Chondrocyte (in vitro differentiated cells): Measurements from ENCODE around the gene FRMD4A. TPM values are rescaled to one million over a fixed set of nuclear protein-coding genes. Genes with fewer than 3 reads are reported as not detected.

Experiments used
- DNase-seq: peaks from one replicate; pipeline ENCODE4 v3.0.0; 2021; ENCODE audit warnings: mixed read lengths, low spot score
- H3K27ac Mint-ChIP-seq: one replicate; pipeline ENCODE4 v1.8.0; 2021; ENCODE audit warnings: mild to moderate bottlenecking, moderate library complexity, mixed read lengths; ENCODE audit not compliant: unreplicated experiment
- H3K27me3 Mint-ChIP-seq: 2 replicates; pipeline ENCODE4 v1.8.0; 2021; ENCODE audit warnings: low read depth, mixed read lengths
- H3K36me3 Mint-ChIP-seq: 2 replicates; pipeline ENCODE4 v1.8.0; 2021; ENCODE audit warnings: low read depth, mixed read lengths
- H3K4me1 Mint-ChIP-seq: 2 replicates; pipeline ENCODE4 v1.8.0; 2021; ENCODE audit warnings: low read depth, mild to moderate bottlenecking, mixed read lengths
- H3K4me3 Mint-ChIP-seq: one replicate; pipeline ENCODE4 v1.8.0; 2021; ENCODE audit warnings: mild to moderate bottlenecking, moderate library complexity, mixed read lengths; ENCODE audit not compliant: unreplicated experiment
- H3K9me3 Mint-ChIP-seq: 2 replicates; pipeline ENCODE4 v1.8.0; 2021; ENCODE audit warnings: low read depth, mixed read lengths
- CTCF ChIP-seq: fragments of 200-600 bp; sonication (generic); IDR thresholded peaks from 2 replicates; pipeline ENCODE4 v1.5.0; 2021; ENCODE audit warnings: antibody characterized with exemption, mild to moderate bottlenecking, moderate library complexity
- total RNA-seq: library from RNA; stranded (reverse); gene quantifications from 3 replicates; pipeline ENCODE4 v1.2.1, GENCODE V29; 2021

FRMD4A gene
- total RNA-seq, 1 donor from 2014 or later, result 129 TPM

GRCh38 chr10:13913897-13914296 lies 416.8 kb downstream of the FRMD4A start:
- H3K36me3 Mint-ChIP-seq, result peaks cover 15% of the 10 kb centered on the region
- H3K27me3 Mint-ChIP-seq, result no peaks in the 10 kb centered on the region
- DNase-seq, result no peak
- H3K9me3 Mint-ChIP-seq, result peaks cover 4% of the 10 kb centered on the region
- H3K27ac Mint-ChIP-seq, result no peak overlapping the region
- no peak overlapping the region for H3K4me3 Mint-ChIP-seq
- H3K4me1 Mint-ChIP-seq, result peaks cover 63% of the 10 kb centered on the region
- TF ChIP-seq CTCF, result no peak

- Mint-ChIP-seq H3K9me3 (peaks cover 10% of the 10 kb centered on the region), H3K27me3 (no peaks in the 10 kb centered on the region), H3K4me3 (no peak overlapping the region), H3K27ac (no peak overlapping the region), H3K36me3 (peaks cover 14% of the 10 kb centered on the region), H3K4me1 (peaks cover 55% of the 10 kb centered on the region)
- DNase-seq, result no peak
- no peak for TF ChIP-seq CTCF
Measured at GRCh38 chr10:13911821-13912520, 418.8 kb downstream of the FRMD4A start.

- H3K36me3 Mint-ChIP-seq, result peaks cover 15% of the 10 kb centered on the region
- H3K4me1 Mint-ChIP-seq, result peaks cover 44% of the 10 kb centered on the region
- no peak for DNase-seq
- H3K4me3 Mint-ChIP-seq, result no peak overlapping the region
- no peaks in the 10 kb centered on the region for H3K27me3 Mint-ChIP-seq
- peaks cover 10% of the 10 kb centered on the region for H3K9me3 Mint-ChIP-seq
- TF ChIP-seq CTCF, result no peak
- H3K27ac Mint-ChIP-seq, result peak overlapping the region; percentile 84
Measured at GRCh38 chr10:13909516-13910258, 421.0 kb downstream of the FRMD4A start.

- Mint-ChIP-seq H3K4me1 (peaks cover 40% of the 10 kb centered on the region), H3K36me3 (peaks cover 22% of the 10 kb centered on the region), H3K9me3 (peaks cover 10% of the 10 kb centered on the region), H3K4me3 (no peak overlapping the region), H3K27me3 (no peaks in the 10 kb centered on the region), H3K27ac (peak overlapping the region; percentile 9)
- no peak for TF ChIP-seq CTCF
- DNase-seq, result no peak
Measured at GRCh38 chr10:13908475-13908874, 422.2 kb downstream of the FRMD4A start.

GRCh38 chr10:13907570-13907969 lies 423.2 kb downstream of the FRMD4A start:
- DNase-seq, result no peak
- H3K4me3 Mint-ChIP-seq, result no peak overlapping the region
- no peak overlapping the region for H3K27ac Mint-ChIP-seq
- peaks cover 38% of the 10 kb centered on the region for H3K4me1 Mint-ChIP-seq
- no peaks in the 10 kb centered on the region for H3K27me3 Mint-ChIP-seq
- H3K9me3 Mint-ChIP-seq, result peaks cover 10% of the 10 kb centered on the region
- no peak for TF ChIP-seq CTCF
- H3K36me3 Mint-ChIP-seq, result peaks cover 26% of the 10 kb centered on the region
